CD1c-positive myeloid dendritic cell (primary cell): Measurements from ENCODE around the gene COL6A5.
"Not testable (repeated sequence)": the region's sequence is repeated elsewhere in the genome, so short reads cannot be mapped to it uniquely, and the experiment has no call there.

Experiments
- DNase-seq: peaks from one replicate; pipeline ENCODE4 v3.0.0-alpha.2; 2016; ENCODE audit errors: extremely low spot score

Gene COL6A5

GRCh38 chr3:130433306-130433705 is 87.8 kb downstream of the COL6A5 start:
- DNase-seq: no peak

- no peak for DNase-seq
Observed at GRCh38 chr3:130442284-130442683, 96.8 kb downstream of the COL6A5 start.

- DNase-seq: not testable (repeated sequence)
Observed at GRCh38 chr3:130446840-130447239, 101.4 kb downstream of the COL6A5 start.

- DNase-seq: not testable (repeated sequence)
Observed at GRCh38 chr3:130448155-130448554, 102.7 kb downstream of the COL6A5 start.

- no peak for DNase-seq
Observed at GRCh38 chr3:130456540-130456939, 111.1 kb downstream of the COL6A5 start.

- DNase-seq: no peak
Observed at GRCh38 chr3:130457671-130458070, 112.2 kb downstream of the COL6A5 start.

- DNase-seq: no peak
Observed at GRCh38 chr3:130459944-130460343, 114.5 kb downstream of the COL6A5 start.

GRCh38 chr3:130462089-130462488 is 116.6 kb downstream of the COL6A5 start:
- no peak for DNase-seq

- DNase-seq: no peak
Observed at GRCh38 chr3:130463221-130463620, 117.7 kb downstream of the COL6A5 start.

GRCh38 chr3:130465521-130465920 is 120.0 kb downstream of the COL6A5 start:
- no peak for DNase-seq

- no peak for DNase-seq
Observed at GRCh38 chr3:130468311-130468710, 122.8 kb downstream of the COL6A5 start.

GRCh38 chr3:130470126-130470525 is 124.7 kb downstream of the COL6A5 start:
- no peak for DNase-seq

GRCh38 chr3:130473416-130473815 is 127.9 kb downstream of the COL6A5 start:
- no peak for DNase-seq

- no peak for DNase-seq
Observed at GRCh38 chr3:130480736-130481135, 135.3 kb downstream of the COL6A5 start.

- no peak for DNase-seq
Observed at GRCh38 chr3:130488288-130488687, 142.8 kb downstream of the COL6A5 start.

GRCh38 chr3:130488769-130489450 is 143.4 kb downstream of the COL6A5 start:
- no peak for DNase-seq

- no peak for DNase-seq
Observed at GRCh38 chr3:130490241-130490640, 144.8 kb downstream of the COL6A5 start.

GRCh38 chr3:130491431-130491830 is 146.0 kb downstream of the COL6A5 start:
- no peak for DNase-seq

- no peak for DNase-seq
Observed at GRCh38 chr3:130504701-130505100, 159.2 kb downstream of the COL6A5 start.

- no peak for DNase-seq
Observed at GRCh38 chr3:130506031-130506430, 160.6 kb downstream of the COL6A5 start.

GRCh38 chr3:130507746-130508145 is 162.3 kb downstream of the COL6A5 start:
- no peak for DNase-seq

- DNase-seq: no peak
Observed at GRCh38 chr3:130509008-130509407, 163.5 kb downstream of the COL6A5 start.

- DNase-seq: no peak
Observed at GRCh38 chr3:130514681-130515080, 169.2 kb downstream of the COL6A5 start.

- no peak for DNase-seq
Observed at GRCh38 chr3:130515755-130516154, 170.3 kb downstream of the COL6A5 start.
